GM12878 (cell line): ENCODE results near the gene B3GALT5. TPM values are rescaled to one million over a fixed set of nuclear protein-coding genes. Genes with fewer than 3 reads are reported as not detected.

ENCODE experiments used
- ATAC-seq: fragments of 200-7000 bp; cut with Tn5 transposase; 3 replicates; pipeline ENCODE4 v1.9.1; 2020; ENCODE audit warnings: mild to moderate bottlenecking, moderate library complexity
- BruUV-seq: library from RNA; stranded (reverse); fragments of 400-500 nt; replicated peaks from 2 replicates; lab custom pipeline; 2021; lab: Mats Ljungman, UMichigan
- CTCF ChIA-PET: fragments of 300-600 bp; sonication (Branson Sonifier 250); formaldehyde crosslinking; extraction: SDS; loops from one replicate; lab custom pipeline; 2021; ENCODE audit warnings: inconsistent platforms; lab: Yijun Ruan, JAX
- POLR2A ChIA-PET: fragments of 350-600 bp; formaldehyde crosslinking; extraction: SDS; loops from one replicate; lab custom pipeline; 2021; ENCODE audit warnings: inconsistent platforms; lab: Charles Lee
- RAD21 ChIA-PET: fragments of 300-600 bp; sonication (Branson Sonifier 250); formaldehyde crosslinking; loops from one replicate; lab custom pipeline; 2023; ENCODE audit warnings: antibody characterized with exemption; ENCODE audit not compliant: unreplicated experiment; lab: Charles Lee
- SMC1A ChIA-PET: fragments of 300-600 bp; sonication (Branson Sonifier 250); formaldehyde crosslinking; loops from one replicate; lab custom pipeline; 2023; ENCODE audit not compliant: unreplicated experiment, uncharacterized antibody; lab: Charles Lee
- DNase-seq: peaks from one replicate; pipeline ENCODE4 v3.0.0-alpha.2; 2011; ENCODE audit warnings: low read depth, low spot score
- FAIRE-seq: peaks from 3 replicates; lab custom pipeline; 2011; peaks lifted over from hg19 to GRCh38; lab: Jason Lieb, UNC
- H2AFZ ChIP-seq: 2 replicates; pipeline ENCODE4 v1.6.0; 2011; ENCODE audit warnings: low read depth, low read length, control low read depth; ENCODE audit not compliant: control insufficient read depth
- H3K27ac ChIP-seq: 2 replicates; pipeline ENCODE4 v1.5.1; 2011; ENCODE audit warnings: control low read depth; ENCODE audit not compliant: control insufficient read depth, insufficient read depth
- H3K27me3 ChIP-seq, 2 experiments: replicated peaks in 1 of 2; 2 replicates each; pipeline versions ENCODE4 v1.6.0 to v1.6.1; 2011; ENCODE audit warnings: low read length in 1 of 2; ENCODE audit not compliant: control insufficient read depth in 2 of 2, insufficient read depth in 2 of 2
- H3K36me3 ChIP-seq, 2 experiments: 2 replicates each; pipeline ENCODE4 v1.5.1; 2011; ENCODE audit warnings: low read length in 1 of 2; ENCODE audit not compliant: control insufficient read depth in 2 of 2, insufficient read depth in 2 of 2
- H3K4me1 ChIP-seq: 2 replicates; pipeline ENCODE4 v1.6.1; 2011; ENCODE audit warnings: mild to moderate bottlenecking, low read length, moderate library complexity, mixed read lengths; ENCODE audit not compliant: control insufficient read depth, insufficient read depth
- H3K4me2 ChIP-seq: 2 replicates; pipeline ENCODE4 v1.6.0; 2011; ENCODE audit warnings: control low read depth; ENCODE audit not compliant: control insufficient read depth, insufficient read depth
- H3K4me3 ChIP-seq: fragments of 200-600 bp; sonication (generic); 2 replicates; pipeline ENCODE4 v1.5.1; 2016
- H3K79me2 ChIP-seq: 2 replicates; pipeline ENCODE4 v1.6.0; 2011; ENCODE audit warnings: low read length; ENCODE audit not compliant: control insufficient read depth, insufficient read depth
- H3K9ac ChIP-seq: 2 replicates; pipeline ENCODE4 v1.8.0; 2011; ENCODE audit warnings: low read length, control low read depth, mixed read lengths; ENCODE audit not compliant: control insufficient read depth, insufficient read depth
- H3K9me3 ChIP-seq: replicated peaks from 3 replicates; pipeline ENCODE4 v1.5.1; 2011; ENCODE audit warnings: mild to moderate bottlenecking, low read length; ENCODE audit not compliant: control insufficient read depth, insufficient read depth
- H4K20me1 ChIP-seq: 2 replicates; pipeline ENCODE4 v1.6.0; 2011; ENCODE audit not compliant: control insufficient read depth, insufficient read depth
- CREB1 ChIP-seq: IDR thresholded peaks from 2 replicates; pipeline ENCODE4 v1.6.1; 2012; ENCODE audit warnings: low read depth, mild to moderate bottlenecking, inconsistent platforms
- HCFC1 ChIP-seq: fragments of 150-350 bp; IDR thresholded peaks from 2 replicates; pipeline ENCODE4 v1.6.1; 2014; ENCODE audit warnings: low read length
- IRF5 ChIP-seq: fragments of 450-650 bp; IDR thresholded peaks from 2 replicates; pipeline ENCODE4 v1.6.1; 2017; ENCODE audit warnings: borderline replicate concordance
- KAT2A ChIP-seq: conservative IDR thresholded peaks from 2 replicates; pipeline ENCODE4 v1.6.1; 2011; ENCODE audit warnings: low read depth, low read length; ENCODE audit not compliant: control insufficient read depth
- MEF2B ChIP-seq: fragments of 450-650 bp; IDR thresholded peaks from 2 replicates; pipeline ENCODE4 v1.6.1; 2018; ENCODE audit warnings: mild to moderate bottlenecking, moderate library complexity; ENCODE audit not compliant: partially characterized antibody, poor library complexity, severe bottlenecking
- NFYA ChIP-seq: IDR thresholded peaks from 2 replicates; pipeline ENCODE4 v1.6.1; 2011; ENCODE audit warnings: low read depth, mild to moderate bottlenecking, low read length, improper control_type of control experiment, borderline replicate concordance
- NR2C1 ChIP-seq: fragments of 450-650 bp; IDR thresholded peaks from 2 replicates; pipeline ENCODE4 v1.6.1; 2017; ENCODE audit warnings: antibody characterized with exemption, mild to moderate bottlenecking, moderate library complexity
- REST ChIP-seq: IDR thresholded peaks from 2 replicates; pipeline ENCODE4 v1.6.1; 2012; ENCODE audit warnings: mild to moderate bottlenecking, low read depth, low read length
- TARDBP ChIP-seq: IDR thresholded peaks from 2 replicates; pipeline ENCODE4 v1.6.1; 2016; ENCODE audit warnings: borderline replicate concordance
- ZNF217 ChIP-seq: fragments of 450-650 bp; IDR thresholded peaks from 2 replicates; pipeline ENCODE4 v1.6.1; 2017; ENCODE audit warnings: antibody characterized with exemption, mild to moderate bottlenecking
- ZNF592 ChIP-seq: fragments of 450-650 bp; IDR thresholded peaks from 2 replicates; pipeline ENCODE4 v1.6.1; 2017; ENCODE audit warnings: mild to moderate bottlenecking, moderate library complexity
- WGBS: methylation state at CpG from one replicate; pipeline ENCODE4 v1.1.6; 2016; ENCODE audit warnings: low lambda C conversion rate; ENCODE audit not compliant: insufficient replicate concordance, insufficient coverage; ENCODE audit errors: missing lambda C conversion rate; 5-methylcytosine and 5-hydroxymethylcytosine counted together
- in situ Hi-C: fragments of 300-500 bp; cut with MboI; formaldehyde crosslinking; loops from 9 replicates; pipeline ENCODE4 v1.14.3; 2018; ENCODE audit warnings: mixed read lengths
- intact Hi-C: fragments of 100-400 bp; cut with micrococcal nuclease; formaldehyde crosslinking; loops from one replicate; pipeline ENCODE4 v1.14.2; 2022; ENCODE audit not compliant: unreplicated experiment
- polyA plus RNA-seq, 11 experiments: library from polyadenylated mRNA; depleted of rRNA in 4 of 11; unstranded in 6 of 11; stranded (reverse) in 5 of 11; fragments of >200 nt; fragmentation: Nextera tagmentation in 4 of 11; fragmentation: Illumina TruSeq in 1 of 11; extraction: Ambion mirVana in 4 of 11; extraction: Trizol in 1 of 11; gene quantifications; 1 replicate in 1 of 11; 2 replicates in 10 of 11; pipeline versions ENCODE4 v1.2.1 to v1.2.3, GENCODE V29; 2011 to 2016; ENCODE audit warnings: inconsistent platforms in 2 of 11, missing spikeins in 2 of 11, low read depth in 1 of 11
- total RNA-seq, 4 experiments: library from RNA; depleted of rRNA in 3 of 4; stranded (reverse); fragments of >200 nt in 3 of 4; fragmentation: Illumina TruSeq in 1 of 4; extraction: Trizol in 1 of 4; gene quantifications; 2 replicates each; pipeline versions ENCODE4 v1.2.1 to v1.2.3, GENCODE V29; 2013 to 2021

Gene B3GALT5
- total and polyA plus RNA-seq, 10 of the 15 experiments (the other 5 are each of a cell fraction or from before 2014, with no cell fraction given): 0.03 to 0.04 TPM; not detected in 8

- H3K4me2 ChIP-seq: no peak overlapping the region
- ChIA-PET RAD21 (no interaction called here), POLR2A (no interaction called here), SMC1A (no interaction called here), CTCF (no interaction called here)
- H3K4me1 ChIP-seq: no peaks in the 10 kb centered on the region
- in situ Hi-C loops: no loop called here
- no peaks in the 10 kb centered on the region for H4K20me1 ChIP-seq
- H3K27me3 ChIP-seq: no peaks in the 10 kb centered on the region
- H3K79me2 ChIP-seq: no peaks in the 10 kb centered on the region
- H3K4me3 ChIP-seq: no peak overlapping the region
- H3K36me3 ChIP-seq: no peaks in the 10 kb centered on the region
- intact Hi-C loops: no loop called here
- H3K9me3 ChIP-seq: no peaks in the 10 kb centered on the region; the same call in 2 of the 3 replicates
- no peak overlapping the region for H3K9ac ChIP-seq
- BruUV-seq: no TSS peak
- no peak for ATAC-seq
- whole genome bisulfite sequencing: 3% methylated on average over 2 of the region's 2 CpGs
- no peak for FAIRE-seq
- no peak for DNase-seq
- TF ChIP-seq REST (no peak), NR2C1 (no peak), KAT2A (no peak), HCFC1 (no peak), TARDBP (no peak), IRF5 (no peak), NFYA (no peak), CREB1 (no peak), ZNF217 (no peak), MEF2B (no peak), ZNF592 (no peak)
- H2AFZ ChIP-seq: no peak overlapping the region
- H3K27ac ChIP-seq: no peak overlapping the region
Observed at GRCh38 chr21:39658066-39658465, 45.3 kb downstream of the B3GALT5 start.
